ENCODE data around the gene FNDC3A. TPM values are rescaled to one million over a fixed set of nuclear protein-coding genes. Genes with fewer than 3 reads are reported as not detected.
"Not testable (repeated sequence)": the region's sequence is repeated elsewhere in the genome, so short reads cannot be mapped to it uniquely, and the experiment has no call there.

Gene FNDC3A
- polyA plus RNA-seq, 6 donors from 2014 or later = 6.8 to 9.8 (median 8.0) TPM

GRCh38 chr13:49116873-49117272, 141.2 kb downstream of the FNDC3A start:
- no peak overlapping the region for H3K27ac Mint-ChIP-seq
- DNase-seq (no peak), ATAC-seq (ENCODE audit: low read depth in 2 of 2) (no peak)
- no peak overlapping the region for H3K4me3 Mint-ChIP-seq
- no peaks in the 10 kb centered on the region for H3K27me3 Mint-ChIP-seq
- H3K9me3 Mint-ChIP-seq = peaks cover 0 to 3% (median 0%) of the 10 kb centered on the region in 7 donors
- peaks cover 30 to 39% of the 10 kb centered on the region in 2 donors for H3K36me3 Mint-ChIP-seq
- H3K4me1 Mint-ChIP-seq = peaks cover 12 to 16% (median 14%) of the 10 kb centered on the region in 3 donors

GRCh38 chr13:49118455-49118854, 142.7 kb downstream of the FNDC3A start:
- ATAC-seq (ENCODE audit: low read depth in 2 of 2); H3K4me3 Mint-ChIP-seq; H3K27ac Mint-ChIP-seq; H3K9me3 Mint-ChIP-seq; H3K4me1 Mint-ChIP-seq; DNase-seq; H3K27me3 Mint-ChIP-seq: not testable (repeated sequence)
- H3K36me3 Mint-ChIP-seq = peaks cover 30 to 39% of the 10 kb centered on the region in 2 donors

DNA sequence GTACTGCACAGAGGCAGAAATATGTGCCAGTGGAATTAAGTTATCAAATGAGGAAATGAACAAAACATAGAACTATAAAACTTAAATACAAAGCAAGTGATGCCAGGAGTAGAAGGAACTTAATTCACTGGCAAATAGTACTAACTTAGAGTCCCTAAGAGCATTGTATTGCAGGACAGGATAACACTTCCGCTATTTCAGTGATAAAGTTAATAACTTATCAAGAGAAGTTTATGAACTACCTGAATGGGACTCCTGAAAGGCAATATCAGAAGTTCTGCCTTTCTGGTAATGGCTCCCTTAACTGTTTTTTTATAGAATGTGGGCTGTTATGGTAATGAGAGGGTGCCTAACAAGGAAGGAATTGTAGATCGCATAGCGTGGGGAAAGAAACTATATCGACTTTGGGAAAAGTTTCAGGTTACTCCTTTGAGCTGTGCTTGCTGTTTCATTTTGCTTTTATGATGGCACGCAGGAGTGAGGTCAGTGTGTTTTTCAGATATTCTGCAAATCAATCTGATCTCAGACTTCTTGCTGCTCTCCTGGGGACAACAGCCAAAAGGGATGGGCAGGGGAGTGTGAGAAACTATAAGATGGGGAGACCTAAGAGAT, 149.1 kb downstream of the FNDC3A start:
- peaks cover under 1 to 5% of the 10 kb centered on the region in 2 donors for H3K36me3 Mint-ChIP-seq
- peak overlapping the region in 1 of 8 donors; percentile 1 for H3K4me3 Mint-ChIP-seq
- H3K27ac Mint-ChIP-seq = peak overlapping the region in 4 of 6 donors; percentile 0 to 50 (median 4)
- DNase-seq (no peak), ATAC-seq (ENCODE audit: low read depth in 2 of 2) (no peak)
- peaks cover under 1 to 8% (median 5%) of the 10 kb centered on the region in 3 donors for H3K4me1 Mint-ChIP-seq
- H3K27me3 Mint-ChIP-seq = no peaks in the 10 kb centered on the region
- peaks cover 0 to 2% (median 0%) of the 10 kb centered on the region in 7 donors for H3K9me3 Mint-ChIP-seq

DNA sequence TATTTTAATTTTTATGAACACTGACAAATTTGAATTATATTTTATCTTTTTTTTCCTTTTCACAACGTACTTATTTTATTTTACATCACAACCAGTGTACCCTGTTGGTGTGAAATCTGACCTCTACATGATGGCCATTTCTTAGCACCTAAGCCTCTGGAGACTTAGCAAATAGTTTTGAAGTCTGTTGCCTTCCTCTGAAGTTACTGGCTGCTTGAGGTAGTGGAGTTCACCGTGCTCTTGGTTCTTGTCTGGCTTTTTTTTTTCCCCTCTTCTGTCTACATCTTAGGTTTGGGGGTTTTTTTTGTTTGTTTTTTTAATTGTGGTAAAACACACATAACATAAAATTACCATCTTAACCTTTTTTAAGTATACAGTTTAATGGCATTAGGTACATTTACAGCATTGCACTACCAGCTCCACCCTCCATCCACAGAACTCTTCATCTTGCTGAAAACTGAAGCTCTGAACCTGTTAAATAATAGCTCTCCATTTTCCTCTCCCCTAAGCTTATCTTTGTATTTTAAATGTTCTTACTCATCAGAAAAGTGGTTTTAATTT, 150.3 kb downstream of the FNDC3A start:
- Mint-ChIP-seq H3K4me1 (peaks cover 0 to 8% (median 5%) of the 10 kb centered on the region in 3 donors), H3K27ac (peak overlapping the region in 1 of 6 donors; percentile 0), H3K27me3 (no peaks in the 10 kb centered on the region), H3K4me3 (no peak overlapping the region), H3K36me3 (peaks cover 0 to 1% of the 10 kb centered on the region in 2 donors), H3K9me3 (peaks cover 0 to 2% (median 0%) of the 10 kb centered on the region in 7 donors)
- DNase-seq (no peak), ATAC-seq (ENCODE audit: low read depth in 2 of 2) (no peak)

GRCh38 chr13:49132479-49133002, 156.8 kb downstream of the FNDC3A start:
- Mint-ChIP-seq H3K4me3 (no peak overlapping the region), H3K9me3 (no peaks in the 10 kb centered on the region), H3K27me3 (no peaks in the 10 kb centered on the region), H3K27ac (peak overlapping the region in 2 of 6 donors; percentile 8 to 44), H3K36me3 (peaks cover 23 to 37% of the 10 kb centered on the region in 2 donors), H3K4me1 (peaks cover 0 to 5% (median 0%) of the 10 kb centered on the region in 3 donors)
- ATAC-seq (ENCODE audit: low read depth in 2 of 2) (no peak), DNase-seq (no peak)

DNA sequence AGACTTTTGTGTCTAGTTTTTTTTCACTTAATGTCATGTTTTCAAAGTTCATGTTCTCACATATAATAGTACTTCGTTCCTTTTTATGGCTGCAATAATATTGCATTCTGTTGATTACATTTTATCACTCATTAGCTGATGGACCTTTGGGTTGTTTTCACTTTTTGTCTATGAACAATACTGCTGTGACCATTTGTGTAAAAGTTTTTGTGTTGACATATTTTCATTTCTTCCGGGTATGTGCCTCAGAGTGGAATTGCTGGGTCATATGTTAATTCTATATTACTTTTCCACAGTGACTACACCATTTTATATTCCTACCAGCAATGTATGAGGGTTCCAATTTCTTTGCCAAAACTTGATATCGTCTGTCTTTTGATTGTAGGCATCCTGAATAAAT, 158.6 kb downstream of the FNDC3A start:
- DNase-seq (no peak), ATAC-seq (ENCODE audit: low read depth in 2 of 2) (no peak)
- Mint-ChIP-seq H3K4me1 (peaks cover 0 to 5% (median 0%) of the 10 kb centered on the region in 3 donors), H3K36me3 (peaks cover 23 to 37% of the 10 kb centered on the region in 2 donors), H3K9me3 (no peaks in the 10 kb centered on the region), H3K4me3 (no peak overlapping the region), H3K27ac (peak overlapping the region in 1 of 6 donors; percentile 55), H3K27me3 (no peaks in the 10 kb centered on the region)

- not testable (repeated sequence) for H3K4me1 Mint-ChIP-seq; H3K27me3 Mint-ChIP-seq; DNase-seq; H3K4me3 Mint-ChIP-seq; ATAC-seq (ENCODE audit: low read depth in 2 of 2); H3K9me3 Mint-ChIP-seq
- peaks cover 20 to 33% of the 10 kb centered on the region in 2 donors for H3K36me3 Mint-ChIP-seq
- H3K27ac Mint-ChIP-seq = peak overlapping the region in 2 of 6 donors; percentile 45 to 94
Measured at GRCh38 chr13:49137138-49137643, 161.5 kb downstream of the FNDC3A start.

DNA sequence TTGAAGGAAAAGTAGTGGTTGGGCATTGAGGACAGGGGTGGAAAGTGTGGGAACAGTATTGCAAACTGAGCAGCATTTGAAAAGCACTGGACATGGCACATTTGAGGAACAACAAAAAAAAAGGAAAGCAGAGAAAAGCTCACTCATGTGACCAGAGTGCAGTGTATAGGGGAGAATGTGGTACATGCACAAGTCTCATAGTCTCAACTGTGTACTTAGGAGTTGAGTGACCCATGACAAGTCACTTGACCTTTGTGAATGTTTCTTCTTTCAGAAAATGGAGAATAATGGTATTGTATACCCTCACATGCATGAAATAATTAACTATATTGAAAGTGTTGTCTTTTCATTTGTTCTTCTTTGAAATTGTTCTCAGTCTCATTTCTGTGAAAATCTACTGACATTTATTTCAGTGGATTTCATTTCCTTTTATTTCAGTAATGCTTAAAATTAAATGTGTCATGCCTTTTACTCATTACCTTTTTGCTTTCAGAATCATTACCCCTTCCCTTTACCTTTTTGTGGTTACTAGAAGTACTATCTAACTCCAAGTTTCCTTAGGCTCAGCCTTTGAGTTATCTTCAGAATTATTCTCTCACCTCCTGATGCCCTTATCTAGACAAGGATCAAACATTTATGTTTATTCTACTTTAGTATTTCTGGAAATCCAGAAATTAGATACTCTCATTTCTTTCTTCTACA, 165.3 kb downstream of the FNDC3A start:
- H3K4me3 Mint-ChIP-seq = peak overlapping the region in 1 of 8 donors; percentile 20
- peaks cover 16 to 19% of the 10 kb centered on the region in 2 donors for H3K36me3 Mint-ChIP-seq
- peaks cover 0 to 6% (median 0%) of the 10 kb centered on the region in 3 donors for H3K4me1 Mint-ChIP-seq
- peak overlapping the region in 2 of 6 donors; percentile 5 to 24 for H3K27ac Mint-ChIP-seq
- H3K9me3 Mint-ChIP-seq = no peaks in the 10 kb centered on the region
- H3K27me3 Mint-ChIP-seq = no peaks in the 10 kb centered on the region
- no peak for DNase-seq
- ATAC-seq (ENCODE audit: low read depth in 2 of 2) = no peak

GRCh38 chr13:49146950-49147355, 171.2 kb downstream of the FNDC3A start:
- Mint-ChIP-seq H3K36me3 (peaks cover 43 to 46% of the 10 kb centered on the region in 2 donors), H3K9me3 (peaks cover 4 to 33% (median 22%) of the 10 kb centered on the region in 7 donors), H3K27ac (peak overlapping the region; percentile 22 to 87 (median 76)), H3K4me3 (peak overlapping the region in 6 of 8 donors; percentile 32 to 58 (median 40)), H3K4me1 (peaks cover 11 to 13% (median 12%) of the 10 kb centered on the region in 3 donors), H3K27me3 (no peaks in the 10 kb centered on the region)
- DNase-seq = no peak
- peak; percentile 33 to 45 for ATAC-seq (ENCODE audit: low read depth in 2 of 2)

GRCh38 chr13:49148405-49148804, 172.7 kb downstream of the FNDC3A start:
- H3K4me1 Mint-ChIP-seq = peaks cover 11 to 13% (median 12%) of the 10 kb centered on the region in 3 donors
- no peaks in the 10 kb centered on the region for H3K27me3 Mint-ChIP-seq
- peaks cover 39 to 41% of the 10 kb centered on the region in 2 donors for H3K36me3 Mint-ChIP-seq

GRCh38 chr13:49157955-49158584, 182.4 kb downstream of the FNDC3A start:
- H3K36me3 Mint-ChIP-seq = peaks cover 15 to 32% of the 10 kb centered on the region in 2 donors
- not testable (repeated sequence) for H3K27me3 Mint-ChIP-seq; ATAC-seq (ENCODE audit: low read depth in 2 of 2); H3K4me3 Mint-ChIP-seq; DNase-seq; H3K27ac Mint-ChIP-seq
- H3K4me1 Mint-ChIP-seq = peaks cover 8 to 18% (median 11%) of the 10 kb centered on the region in 3 donors
- H3K9me3 Mint-ChIP-seq = peaks cover 0 to 16% (median 5%) of the 10 kb centered on the region in 7 donors

More at GRCh38 chr13:49148405-49148804, 172.7 kb downstream of the FNDC3A start:
- no peak for DNase-seq
- no peak overlapping the region for H3K4me3 Mint-ChIP-seq
- ATAC-seq (ENCODE audit: low read depth in 2 of 2) = no peak
- peaks cover 4 to 36% (median 23%) of the 10 kb centered on the region in 7 donors for H3K9me3 Mint-ChIP-seq
- peak overlapping the region in 3 of 6 donors; percentile 1 to 83 (median 70) for H3K27ac Mint-ChIP-seq

- Mint-ChIP-seq H3K36me3 (peaks cover 39 to 58% of the 10 kb centered on the region in 2 donors), H3K4me1 (peaks cover 14 to 18% (median 17%) of the 10 kb centered on the region in 3 donors), H3K9me3 (peaks cover 11 to 41% (median 24%) of the 10 kb centered on the region in 7 donors)
- not testable (repeated sequence) for H3K27ac Mint-ChIP-seq; H3K4me3 Mint-ChIP-seq; DNase-seq; ATAC-seq (ENCODE audit: low read depth in 2 of 2); H3K27me3 Mint-ChIP-seq
Measured at GRCh38 chr13:49163162-49163561, 187.4 kb downstream of the FNDC3A start.

All from naive B cell (primary cell).